Neural crest cell (in vitro differentiated cells): ENCODE measurements around the gene RAPGEF5. TPM values are rescaled to one million over a fixed set of nuclear protein-coding genes. Genes with fewer than 3 reads are reported as not detected.

Experiments used
- DNase-seq: peaks from one replicate; pipeline ENCODE4 v3.0.0; 2021; ENCODE audit warnings: low read depth, mixed read lengths, low spot score
- H3K27ac Mint-ChIP-seq: one replicate; pipeline ENCODE4 v1.8.0; 2021; ENCODE audit warnings: mild to moderate bottlenecking, mixed read lengths; ENCODE audit not compliant: unreplicated experiment
- H3K27me3 Mint-ChIP-seq: 2 replicates; pipeline ENCODE4 v1.8.0; 2021; ENCODE audit warnings: low read depth, mild to moderate bottlenecking, mixed read lengths
- H3K36me3 Mint-ChIP-seq: 2 replicates; pipeline ENCODE4 v1.8.0; 2021; ENCODE audit warnings: low read depth, mild to moderate bottlenecking, mixed read lengths
- H3K4me1 Mint-ChIP-seq: 2 replicates; pipeline ENCODE4 v1.8.0; 2021; ENCODE audit warnings: mixed read lengths
- H3K4me3 Mint-ChIP-seq: one replicate; pipeline ENCODE4 v1.8.0; 2021; ENCODE audit warnings: mild to moderate bottlenecking, mixed read lengths
- H3K9me3 Mint-ChIP-seq: 2 replicates; pipeline ENCODE4 v1.8.0; 2021; ENCODE audit warnings: mixed read lengths
- CTCF ChIP-seq: fragments of 200-600 bp; sonication (generic); conservative IDR thresholded peaks from 2 replicates; pipeline ENCODE4 v1.5.0; 2021; ENCODE audit warnings: antibody characterized with exemption, mild to moderate bottlenecking
- total RNA-seq: library from RNA; stranded (reverse); gene quantifications from 2 replicates; pipeline ENCODE4 v1.2.1, GENCODE V29; 2021

RAPGEF5 gene
- total RNA-seq, 1 donor from 2014 or later = 6.0 TPM

DNA sequence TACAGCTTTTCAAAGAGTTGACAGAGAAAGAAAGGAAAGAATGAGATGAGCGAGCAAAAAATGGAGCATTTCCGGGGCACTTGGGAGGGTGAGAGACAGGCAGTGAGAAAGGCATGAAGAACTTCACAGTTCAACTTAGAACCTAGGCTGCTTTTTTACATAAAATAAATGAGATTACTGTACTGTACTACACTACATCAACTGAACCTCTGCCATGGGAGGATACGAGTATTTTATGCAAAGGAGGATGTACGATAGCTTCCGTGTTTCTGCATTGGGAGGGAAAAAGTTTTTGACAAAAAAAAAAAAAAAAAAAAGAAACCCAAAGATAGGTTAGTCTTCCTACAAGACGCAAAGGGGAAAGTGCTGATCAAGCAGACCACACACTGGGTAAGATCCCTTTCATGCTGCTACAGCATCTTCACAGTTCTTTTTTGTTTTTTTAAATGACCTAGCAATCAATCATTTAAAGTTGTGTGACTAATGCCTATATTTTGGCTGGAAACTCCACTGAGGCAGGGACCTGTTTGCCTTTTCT lies 88.0 kb downstream of the RAPGEF5 start:
- H3K27ac Mint-ChIP-seq = no peak overlapping the region
- DNase-seq = no peak
- H3K4me3 Mint-ChIP-seq = no peak overlapping the region
- no peaks in the 10 kb centered on the region for H3K9me3 Mint-ChIP-seq
- H3K27me3 Mint-ChIP-seq = no peaks in the 10 kb centered on the region
- TF ChIP-seq CTCF = no peak
- H3K36me3 Mint-ChIP-seq = no peaks in the 10 kb centered on the region
- H3K4me1 Mint-ChIP-seq = peaks cover 15% of the 10 kb centered on the region

DNA sequence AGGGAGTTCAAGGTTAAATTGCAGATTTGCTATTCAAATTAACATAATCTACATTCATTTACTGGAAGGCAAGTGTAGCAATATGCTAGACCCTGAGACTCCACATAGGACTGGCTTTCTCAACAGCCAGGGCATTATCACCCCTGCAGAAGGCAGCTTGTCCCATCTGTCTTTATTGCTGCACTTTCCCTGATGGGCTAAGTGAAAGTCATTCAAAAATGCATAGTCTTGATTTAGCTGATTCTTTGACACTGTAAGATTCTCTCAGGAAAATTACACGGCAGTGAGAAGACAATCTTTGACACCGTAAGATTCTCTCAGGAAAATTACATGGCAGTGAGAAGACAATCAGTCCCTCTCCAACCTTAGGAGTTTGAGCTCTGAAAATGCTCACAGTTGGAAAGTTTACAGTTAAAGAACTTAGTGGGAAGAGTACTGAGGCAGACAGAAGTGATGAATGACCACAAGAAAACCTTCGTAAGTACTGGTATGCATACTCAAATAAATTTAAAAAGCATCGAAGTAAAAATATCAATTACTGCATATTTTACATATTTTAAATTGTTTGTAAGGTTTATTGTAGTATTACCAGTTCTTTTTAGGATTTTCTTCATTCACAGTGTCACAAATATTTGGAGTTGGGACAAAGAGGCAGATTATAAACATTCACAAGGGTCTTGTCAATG lies 88.9 kb downstream of the RAPGEF5 start:
- peaks cover 15% of the 10 kb centered on the region for H3K4me1 Mint-ChIP-seq
- H3K27ac Mint-ChIP-seq = no peak overlapping the region
- H3K36me3 Mint-ChIP-seq = no peaks in the 10 kb centered on the region
- H3K4me3 Mint-ChIP-seq = no peak overlapping the region
- H3K27me3 Mint-ChIP-seq = no peaks in the 10 kb centered on the region
- no peak for DNase-seq
- TF ChIP-seq CTCF = no peak
- H3K9me3 Mint-ChIP-seq = no peaks in the 10 kb centered on the region

- peaks cover 8% of the 10 kb centered on the region for H3K9me3 Mint-ChIP-seq
- H3K36me3 Mint-ChIP-seq = no peaks in the 10 kb centered on the region
- no peak overlapping the region for H3K27ac Mint-ChIP-seq
- no peak for DNase-seq
- no peaks in the 10 kb centered on the region for H3K27me3 Mint-ChIP-seq
- H3K4me3 Mint-ChIP-seq = no peak overlapping the region
- H3K4me1 Mint-ChIP-seq = no peaks in the 10 kb centered on the region
- TF ChIP-seq CTCF = no peak
Observed at GRCh38 chr7:22262538-22262937, 94.4 kb downstream of the RAPGEF5 start.

GRCh38 chr7:22256541-22257096 lies 100.3 kb downstream of the RAPGEF5 start:
- H3K27ac Mint-ChIP-seq = no peak overlapping the region
- peaks cover 8% of the 10 kb centered on the region for H3K9me3 Mint-ChIP-seq
- no peaks in the 10 kb centered on the region for H3K36me3 Mint-ChIP-seq
- no peak overlapping the region for H3K4me3 Mint-ChIP-seq
- no peaks in the 10 kb centered on the region for H3K27me3 Mint-ChIP-seq
- no peak for DNase-seq
- peaks cover 19% of the 10 kb centered on the region for H3K4me1 Mint-ChIP-seq
- TF ChIP-seq CTCF = no peak

DNA sequence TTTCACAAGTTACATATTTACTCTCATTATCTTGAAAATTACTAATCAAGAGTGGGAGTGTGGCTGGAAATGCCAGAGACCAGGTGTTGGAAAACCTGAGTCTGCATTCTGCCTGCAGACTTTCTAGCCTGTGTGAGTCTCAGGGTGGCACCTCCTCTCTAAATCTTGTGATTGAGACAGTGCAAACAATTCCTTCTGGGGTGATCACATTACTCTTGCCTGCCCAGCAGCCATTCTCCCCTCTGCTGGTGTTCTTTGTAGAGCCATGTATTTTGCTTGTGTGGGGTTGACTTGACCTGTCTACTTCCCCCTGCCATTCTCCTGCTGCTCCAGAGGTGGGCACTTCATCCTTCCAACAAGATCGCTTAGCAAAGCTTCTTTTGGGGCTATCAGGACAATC lies 101.1 kb downstream of the RAPGEF5 start:
- no peak for DNase-seq

More for the DNA sequence above, 101.1 kb downstream of the RAPGEF5 start:
- H3K36me3 Mint-ChIP-seq = no peaks in the 10 kb centered on the region
- H3K27ac Mint-ChIP-seq = no peak overlapping the region
- H3K4me1 Mint-ChIP-seq = peaks cover 20% of the 10 kb centered on the region
- TF ChIP-seq CTCF = no peak
- H3K27me3 Mint-ChIP-seq = no peaks in the 10 kb centered on the region
- no peak overlapping the region for H3K4me3 Mint-ChIP-seq
- peaks cover 8% of the 10 kb centered on the region for H3K9me3 Mint-ChIP-seq
